HCT116 (cell line): ENCODE measurements around the gene MTOR. TPM values are rescaled to one million over a fixed set of nuclear protein-coding genes. Genes with fewer than 3 reads are reported as not detected.

Source experiments
- ATAC-seq: fragments of 200-7000 bp; cut with Tn5 transposase; 2 replicates; pipeline ENCODE4 v1.9.1; 2020; ENCODE audit warnings: mild to moderate bottlenecking, moderate library complexity
- BruUV-seq: library from RNA; stranded (reverse); fragments of 400-500 nt; replicated peaks from 2 replicates; lab custom pipeline; 2021; lab: Mats Ljungman, UMichigan
- CTCF ChIA-PET: fragments of 300-600 bp; sonication (Branson Sonifier 250); formaldehyde crosslinking; loops from one replicate; lab custom pipeline; 2021; ENCODE audit warnings: antibody characterized with exemption; lab: Charles Lee
- POLR2A ChIA-PET: fragments of 300-600, 350-600 bp; sonication (Branson Sonifier 250); formaldehyde crosslinking; loops from one replicate; lab custom pipeline; 2021; ENCODE audit warnings: antibody characterized with exemption; lab: Charles Lee
- RAD21 ChIA-PET, 2 experiments: fragments of 300-600 bp; sonication (Branson Sonifier 250); formaldehyde crosslinking; loops; one replicate each; lab custom pipeline; 2023; ENCODE audit warnings: low total read pairs in 2 of 2; ENCODE audit not compliant: uncharacterized antibody in 2 of 2, unreplicated experiment in 2 of 2, low non-redundant PET in 1 of 2; lab: Charles Lee
- DNase-seq: peaks from one replicate; pipeline ENCODE4 v3.0.0-alpha.2; 2010; ENCODE audit warnings: low read depth, low spot score
- H2AFZ ChIP-seq: fragments of 200-600 bp; shearing (Covaris generic), sonication (generic); 2 replicates; pipeline ENCODE4 v1.6.1; 2017; ENCODE audit warnings: low read depth, mixed run types, mixed read lengths, antibody characterized with exemption, low read length; ENCODE audit not compliant: poor library complexity, severe bottlenecking
- H3K27ac ChIP-seq: 2 replicates; pipeline ENCODE4 v1.5.1; 2012; ENCODE audit warnings: low read depth, low read length
- H3K27me3 ChIP-seq: fragments of 200-600 bp; sonication (generic); 2 replicates; pipeline ENCODE4 v1.6.1; 2016; ENCODE audit warnings: mixed run types, low read length, mixed read lengths; ENCODE audit not compliant: insufficient read depth
- H3K36me3 ChIP-seq, 2 experiments: fragments of 200-500 bp in 1 of 2; fragments of 200-600 bp in 1 of 2; sonication (Bioruptor generic) in 1 of 2; sonication (generic) in 1 of 2; 2 replicates each; pipeline versions ENCODE4 v1.5.1 to v1.6.1; 2014 to 2016; ENCODE audit warnings: low read length in 2 of 2, inconsistent platforms in 1 of 2, mixed read lengths in 1 of 2, mixed run types in 1 of 2; ENCODE audit not compliant: insufficient read depth in 2 of 2, control insufficient read depth in 1 of 2
- H3K4me1 ChIP-seq, 2 experiments: fragments of 200-600 bp in 1 of 2; sonication (generic) in 1 of 2; 2 replicates each; pipeline versions ENCODE4 v1.5.1 to v1.6.1; 2012 to 2017; ENCODE audit warnings: low read length in 2 of 2, inconsistent platforms in 1 of 2, mild to moderate bottlenecking in 1 of 2, mixed read lengths in 1 of 2, mixed run types in 1 of 2, moderate library complexity in 1 of 2; ENCODE audit not compliant: insufficient read depth in 2 of 2, control insufficient read depth in 1 of 2
- H3K4me2 ChIP-seq: fragments of 200-600 bp; sonication (generic); 2 replicates; pipeline ENCODE4 v1.6.1; 2017; ENCODE audit warnings: mixed run types, low read length, mixed read lengths
- H3K4me3 ChIP-seq, 2 experiments: fragments of 200-600 bp in 1 of 2; sonication (generic) in 1 of 2; replicated peaks in 1 of 2; 2 replicates each; pipeline ENCODE4 v1.5.1; 2011 to 2016; ENCODE audit warnings: low read length in 2 of 2, control low read depth in 1 of 2, low read depth in 1 of 2, mild to moderate bottlenecking in 1 of 2, mixed read lengths in 1 of 2, mixed run types in 1 of 2
- H3K79me2 ChIP-seq: fragments of 200-600 bp; sonication (generic); 2 replicates; pipeline ENCODE4 v1.6.1; 2017; ENCODE audit warnings: mild to moderate bottlenecking, mixed run types, low read length, moderate library complexity, mixed read lengths; ENCODE audit not compliant: insufficient read depth
- H3K9ac ChIP-seq: fragments of 200-600 bp; sonication (generic); 2 replicates; pipeline ENCODE4 v1.6.1; 2016; ENCODE audit warnings: low read length, mixed read lengths
- H3K9me2 ChIP-seq: fragments of 200-600 bp; sonication (generic), shearing (Covaris generic); 2 replicates; pipeline ENCODE4 v1.6.1; 2017; ENCODE audit warnings: mixed run types, mild to moderate bottlenecking, moderate library complexity; ENCODE audit not compliant: insufficient read depth
- H3K9me3 ChIP-seq, 2 experiments: fragments of 200-500 bp in 1 of 2; fragments of 200-600 bp in 1 of 2; sonication (Bioruptor generic) in 1 of 2; sonication (generic) in 1 of 2; 2 replicates each; pipeline ENCODE4 v1.6.1; 2014 to 2017; ENCODE audit warnings: low read length in 2 of 2, mixed read lengths in 2 of 2, inconsistent platforms in 1 of 2, low read depth in 1 of 2, mild to moderate bottlenecking in 1 of 2, mixed run types in 1 of 2, moderate library complexity in 1 of 2; ENCODE audit not compliant: control insufficient read depth in 1 of 2, insufficient read depth in 1 of 2
- H4K20me1 ChIP-seq: fragments of 200-600 bp; sonication (generic), shearing (Covaris generic); 2 replicates; pipeline ENCODE4 v1.6.1; 2017; ENCODE audit warnings: mixed run types, mild to moderate bottlenecking, moderate library complexity; ENCODE audit not compliant: insufficient read depth
- CBX3 ChIP-seq: IDR thresholded peaks from 2 replicates; pipeline ENCODE4 v1.6.1; 2012; ENCODE audit warnings: low read depth
- CTCF ChIP-seq, 3 experiments: fragments of 200-600 bp in 1 of 3; sonication (generic) in 1 of 3; IDR thresholded peaks in 2 of 3; conservative IDR thresholded peaks in 1 of 3; 2 replicates each; pipeline ENCODE4 v1.5.1; 2012 to 2017; ENCODE audit warnings: low read depth in 2 of 3, low read length in 2 of 3, antibody characterized with exemption in 1 of 3, borderline replicate concordance in 1 of 3, control low read depth in 1 of 3, mild to moderate bottlenecking in 1 of 3, mixed read lengths in 1 of 3, mixed run types in 1 of 3, moderate library complexity in 1 of 3; ENCODE audit not compliant: insufficient read depth in 1 of 3
- EZH2phosphoT487 ChIP-seq: fragments of 200-600 bp; IDR thresholded peaks from 2 replicates; pipeline ENCODE4 v1.6.1; 2018; ENCODE audit warnings: antibody characterized with exemption, borderline replicate concordance
- FOSL1 ChIP-seq: IDR thresholded peaks from 2 replicates; pipeline ENCODE4 v1.6.1; 2012; ENCODE audit warnings: low read depth
- JUND ChIP-seq: IDR thresholded peaks from 2 replicates; pipeline ENCODE4 v1.6.1; 2012
- MAX ChIP-seq: IDR thresholded peaks from 2 replicates; pipeline ENCODE4 v1.6.1; 2012
- POLR2A ChIP-seq: IDR thresholded peaks from 2 replicates; pipeline ENCODE4 v1.7.0; 2011; ENCODE audit warnings: borderline replicate concordance; ENCODE audit not compliant: insufficient read depth, insufficient read length; ENCODE audit errors: extremely low read depth
- POLR2AphosphoS5 ChIP-seq: IDR thresholded peaks from 2 replicates; pipeline ENCODE4 v1.6.1; 2011; ENCODE audit warnings: mild to moderate bottlenecking, low read depth, low read length, moderate library complexity
- RAD21 ChIP-seq: IDR thresholded peaks from 2 replicates; pipeline ENCODE4 v1.6.1; 2012; ENCODE audit warnings: low read depth, mild to moderate bottlenecking
- SIN3A ChIP-seq: IDR thresholded peaks from 2 replicates; pipeline ENCODE4 v1.6.1; 2012; ENCODE audit warnings: low read depth
- SP1 ChIP-seq: IDR thresholded peaks from 2 replicates; pipeline ENCODE4 v1.6.1; 2012; ENCODE audit warnings: low read depth
- YY1 ChIP-seq: IDR thresholded peaks from 2 replicates; pipeline ENCODE4 v1.6.1; 2011; ENCODE audit warnings: low read length, low read depth, moderate library complexity, mild to moderate bottlenecking; ENCODE audit not compliant: insufficient replicate concordance; ENCODE audit errors: extremely low read depth
- ZFX ChIP-seq: fragments of 450-650 bp; IDR thresholded peaks from 2 replicates; pipeline ENCODE4 v1.6.1; 2017
- intact Hi-C: fragments of 100-400 bp; cut with micrococcal nuclease; formaldehyde crosslinking; loops from 2 replicates; pipeline ENCODE4 v1.10.0; 2022
- total RNA-seq: library from RNA; stranded (reverse); gene quantifications from one replicate; pipeline ENCODE4 v1.2.1, GENCODE V29; 2021; ENCODE audit not compliant: unreplicated experiment

Gene MTOR
- total RNA-seq, 1 experiment from 2014 or later = 42.2 TPM

GRCh38 chr1:11253226-11253625 is 9.1 kb downstream of the MTOR start:
- H3K36me3 ChIP-seq = peaks cover 48 to 49% of the 10 kb centered on the region in 2 experiments
- ATAC-seq (no peak), DNase-seq (no peak)
- H3K9me2 ChIP-seq = no peaks in the 10 kb centered on the region
- POLR2A ChIA-PET = no interaction called here
- no peaks in the 10 kb centered on the region for H3K79me2 ChIP-seq
- no peaks in the 10 kb centered on the region for H3K4me1 ChIP-seq
- H3K9me3 ChIP-seq = no peaks in the 10 kb centered on the region
- H3K4me3 ChIP-seq = no peak overlapping the region
- no peak for TF ChIP-seq JUND
- no peak for TF ChIP-seq SIN3A
- no peak for TF ChIP-seq FOSL1
- no peak for TF ChIP-seq MAX
- no peak for TF ChIP-seq POLR2AphosphoS5
- no peak for TF ChIP-seq ZFX
- TF ChIP-seq POLR2A = no peak
- no peak for TF ChIP-seq CTCF (IDR thresholded peaks at IDR 0.05 in 2 of 3, conservative IDR thresholded peaks at IDR 0.05 in 1 of 3; ENCODE audit: borderline replicate concordance in 1 of 3, insufficient read depth in 1 of 3, low read depth in 2 of 3, low read length in 2 of 3)
- no peak for TF ChIP-seq SP1
- no peak for TF ChIP-seq CBX3
- no peak for TF ChIP-seq RAD21
- TF ChIP-seq EZH2phosphoT487 = no peak
- TF ChIP-seq YY1 = no peak
- TF ChIP-seq, all 23 proteins: peak for 0
- Histone ChIP-seq H2AFZ (no peak overlapping the region), H3K27me3 (no peaks in the 10 kb centered on the region), H3K9ac (no peak overlapping the region), H3K4me2 (no peak overlapping the region), H4K20me1 (no peaks in the 10 kb centered on the region), H3K27ac (no peak overlapping the region)
- no TSS peak for BruUV-seq
- RAD21 ChIA-PET = no interaction called here
- CTCF ChIA-PET = no interaction called here
- intact Hi-C loops = no loop called here
